Cardiac muscle cell (in vitro differentiated cells and primary cell): ENCODE results near the gene KRT6B. TPM values are rescaled to one million over a fixed set of nuclear protein-coding genes. Genes with fewer than 3 reads are reported as not detected.
"Not testable (repeated sequence)": the region's sequence is repeated elsewhere in the genome, so short reads cannot be mapped to it uniquely, and the experiment has no call there.

ENCODE experiments used
- DNase-seq, 2 donors: peaks; one replicate each; pipeline versions ENCODE4 v3.0.0 to v3.0.0-alpha.2; 2010 to 2017; ENCODE audit warnings: low read depth in 1 of 2, low spot score in 1 of 2
- H3K27ac ChIP-seq: fragments of 200-600 bp; sonication (generic); 2 replicates; pipeline ENCODE4 v1.5.1; 2016
- H3K27me3 ChIP-seq: fragments of 200-600 bp; sonication (generic); 2 replicates; pipeline ENCODE4 v1.6.0; 2016; ENCODE audit warnings: control low read depth
- H3K36me3 ChIP-seq: fragments of 200-600 bp; sonication (generic); 2 replicates; pipeline ENCODE4 v1.5.1; 2016; ENCODE audit warnings: control low read depth
- H3K4me1 ChIP-seq: fragments of 200-600 bp; sonication (generic); 2 replicates; pipeline ENCODE4 v1.8.1; 2017; ENCODE audit warnings: low read depth, mild to moderate bottlenecking, mixed run types
- H3K4me3 ChIP-seq: fragments of 200-600 bp; sonication (generic); 2 replicates; pipeline ENCODE4 v1.5.1; 2016; ENCODE audit warnings: mild to moderate bottlenecking
- H3K9me3 ChIP-seq: fragments of 200-600 bp; sonication (generic); 2 replicates; pipeline ENCODE4 v1.5.1; 2017; ENCODE audit warnings: low read depth, mild to moderate bottlenecking, control low read depth
- polyA plus RNA-seq: library from polyadenylated mRNA; unstranded; fragments of >200 nt; fragmentation: Nextera tagmentation; extraction: Ambion mirVana; gene quantifications from 2 replicates; pipeline ENCODE4 v1.2.1, GENCODE V29; 2016
- total RNA-seq: library from RNA; depleted of rRNA; stranded (reverse); fragments of >200 nt; gene quantifications from 2 replicates; pipeline ENCODE4 v1.2.3, GENCODE V29; 2016
- TF ChIP-seq, protein P1 (sequence below): IDR thresholded peaks from 2 replicates; pipeline ENCODE4 v1.5.1; 2012; ENCODE audit warnings: low read depth, mild to moderate bottlenecking, low read length

Gene KRT6B
- total and polyA plus RNA-seq, 2 experiments from 2014 or later, result 0.13 TPM; not detected in 1

DNA sequence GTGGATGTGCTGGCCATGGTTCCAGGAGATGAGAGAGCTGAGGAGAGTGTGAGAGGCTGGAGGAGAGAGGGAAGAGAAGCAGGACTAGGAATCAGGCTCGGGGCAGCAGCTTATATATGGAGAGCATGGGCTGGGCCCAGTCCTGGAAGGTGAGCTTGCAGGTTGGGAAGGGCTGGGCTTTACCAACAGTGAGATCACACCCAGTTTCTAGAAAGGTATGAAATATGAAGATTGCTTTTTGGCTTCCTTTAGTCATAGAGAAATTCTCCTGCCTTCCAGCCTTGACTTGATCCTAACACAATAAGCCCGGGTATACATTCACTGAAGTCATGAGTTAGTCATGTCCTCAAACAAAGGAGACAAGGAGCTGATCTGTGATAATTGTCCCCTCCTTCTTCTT, 41.2 kb upstream of the KRT6B start, which contains the start of gene KRT6A:
Gene KRT6A (minus strand): TSS at position 86 of the 400 bp plus-strand sequence. CDS start 69 bp downstream, at position 17.
- TF ChIP-seq, protein P1, sequence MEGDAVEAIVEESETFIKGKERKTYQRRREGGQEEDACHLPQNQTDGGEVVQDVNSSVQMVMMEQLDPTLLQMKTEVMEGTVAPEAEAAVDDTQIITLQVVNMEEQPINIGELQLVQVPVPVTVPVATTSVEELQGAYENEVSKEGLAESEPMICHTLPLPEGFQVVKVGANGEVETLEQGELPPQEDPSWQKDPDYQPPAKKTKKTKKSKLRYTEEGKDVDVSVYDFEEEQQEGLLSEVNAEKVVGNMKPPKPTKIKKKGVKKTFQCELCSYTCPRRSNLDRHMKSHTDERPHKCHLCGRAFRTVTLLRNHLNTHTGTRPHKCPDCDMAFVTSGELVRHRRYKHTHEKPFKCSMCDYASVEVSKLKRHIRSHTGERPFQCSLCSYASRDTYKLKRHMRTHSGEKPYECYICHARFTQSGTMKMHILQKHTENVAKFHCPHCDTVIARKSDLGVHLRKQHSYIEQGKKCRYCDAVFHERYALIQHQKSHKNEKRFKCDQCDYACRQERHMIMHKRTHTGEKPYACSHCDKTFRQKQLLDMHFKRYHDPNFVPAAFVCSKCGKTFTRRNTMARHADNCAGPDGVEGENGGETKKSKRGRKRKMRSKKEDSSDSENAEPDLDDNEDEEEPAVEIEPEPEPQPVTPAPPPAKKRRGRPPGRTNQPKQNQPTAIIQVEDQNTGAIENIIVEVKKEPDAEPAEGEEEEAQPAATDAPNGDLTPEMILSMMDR, result no peak
- no peak within 1 kb of the TSS for H3K4me3 ChIP-seq
- no peaks in the 10 kb centered on the region for H3K36me3 ChIP-seq
- H3K27me3 ChIP-seq, result peaks cover 3% of the 10 kb centered on the region
- H3K27ac ChIP-seq, result no peak within 1 kb of the TSS
- no peak for DNase-seq
- no peaks in the 10 kb centered on the region for H3K9me3 ChIP-seq
- peaks cover 7% of the 10 kb centered on the region for H3K4me1 ChIP-seq

DNA sequence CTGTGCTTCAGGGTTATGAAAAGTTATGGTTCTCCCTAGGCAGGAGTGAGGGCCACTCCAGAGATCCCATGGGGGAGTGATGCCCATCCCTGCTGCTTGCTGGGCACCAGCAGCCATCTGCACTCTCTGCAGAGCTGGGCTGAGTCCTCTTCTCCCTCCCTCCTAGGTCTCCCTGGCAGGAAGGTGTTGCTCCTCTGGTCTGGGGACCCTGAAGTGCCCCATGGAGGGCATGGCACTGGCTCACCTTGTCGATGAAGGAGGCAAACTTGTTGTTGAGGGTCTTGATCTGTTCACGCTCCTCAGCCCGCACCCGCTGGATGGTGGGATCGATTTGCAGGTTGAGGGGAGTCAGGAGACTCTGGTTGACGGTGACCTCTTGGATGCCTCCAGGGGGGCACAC, 40.5 kb upstream of the KRT6B start:
- not testable (repeated sequence) for H3K27me3 ChIP-seq, H3K27ac ChIP-seq, DNase-seq, H3K4me1 ChIP-seq, H3K36me3 ChIP-seq, H3K9me3 ChIP-seq, H3K4me3 ChIP-seq

DNA sequence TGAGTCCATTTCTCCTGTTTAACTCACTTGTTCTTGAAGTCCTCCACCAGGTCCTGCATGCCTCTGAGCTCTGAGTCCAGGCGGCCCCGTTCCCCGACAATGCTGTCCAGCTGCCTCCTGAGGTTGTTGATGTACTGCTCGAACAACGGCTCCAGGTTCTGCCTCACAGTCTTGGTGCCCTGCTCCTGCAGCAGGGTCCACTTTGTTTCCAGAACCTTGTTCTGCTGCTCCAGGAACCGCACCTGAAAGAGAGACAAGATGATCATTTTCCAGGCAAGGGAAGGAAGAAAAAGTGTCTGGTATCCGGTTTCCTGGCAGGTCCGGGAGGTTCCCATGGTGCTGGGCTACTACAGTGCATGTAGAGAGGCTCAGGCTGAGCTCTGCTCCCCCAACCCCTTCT, 39.5 kb upstream of the KRT6B start:
- not testable (repeated sequence) for H3K27me3 ChIP-seq, H3K9me3 ChIP-seq, H3K4me3 ChIP-seq, DNase-seq, H3K27ac ChIP-seq, H3K4me1 ChIP-seq, H3K36me3 ChIP-seq

DNA sequence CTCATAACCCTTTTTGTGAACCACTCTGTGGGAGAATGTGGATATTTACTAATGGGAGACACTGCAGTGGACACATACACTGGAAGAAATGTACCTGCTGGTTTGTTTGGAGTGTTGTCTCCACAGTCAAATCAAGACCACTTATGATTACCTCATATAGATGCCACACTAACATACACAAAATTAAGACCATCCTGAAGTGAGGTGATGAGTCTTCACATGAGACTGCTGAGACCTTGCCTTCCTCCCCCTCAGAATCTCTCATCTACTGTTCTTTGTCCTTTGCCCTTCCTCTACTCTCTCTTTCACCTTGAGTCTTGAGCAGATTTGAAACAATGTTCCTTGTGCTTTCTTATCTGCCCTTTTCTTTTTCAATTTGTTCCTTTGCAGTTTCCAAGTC, 36.8 kb upstream of the KRT6B start:
- Histone ChIP-seq H3K27ac (no peak overlapping the region), H3K36me3 (no peaks in the 10 kb centered on the region), H3K4me3 (no peak overlapping the region), H3K4me1 (no peaks in the 10 kb centered on the region), H3K9me3 (no peaks in the 10 kb centered on the region), H3K27me3 (peaks cover 3% of the 10 kb centered on the region)
- TF ChIP-seq, protein P1, result no peak
- no peak for DNase-seq

DNA sequence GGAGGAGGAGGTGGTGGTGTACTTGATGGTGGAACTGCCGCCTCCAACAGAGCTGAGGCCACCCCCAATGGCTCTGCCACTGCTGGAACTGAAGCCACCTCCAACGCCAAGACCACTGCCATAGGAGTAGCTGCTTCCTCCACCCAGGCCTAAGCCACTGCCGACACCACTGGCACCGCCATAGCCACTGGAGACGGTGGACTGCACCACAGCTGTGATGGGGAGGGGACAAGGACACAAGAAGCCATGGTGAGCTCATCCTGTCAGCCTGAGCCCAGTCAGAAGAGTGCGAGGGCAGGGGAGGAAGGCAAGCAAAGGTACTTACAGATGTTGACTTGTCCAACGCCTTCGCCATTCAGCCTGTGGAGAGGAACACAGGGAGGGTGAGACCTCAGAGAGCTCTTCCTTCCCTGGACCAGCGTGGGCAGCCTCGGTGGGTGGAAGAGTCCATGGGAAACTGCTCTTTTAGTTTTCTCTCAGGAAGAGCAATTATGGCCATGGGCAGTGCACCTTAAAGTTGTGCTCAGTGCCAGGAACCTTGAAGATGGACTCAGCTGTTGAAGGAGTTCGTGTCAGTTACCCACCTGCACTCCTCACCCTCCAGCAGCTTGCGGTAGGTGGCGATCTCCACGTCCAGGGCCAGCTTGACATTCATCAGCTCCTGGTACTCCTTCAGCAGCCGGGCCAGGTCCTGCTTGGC, 35.9 kb upstream of the KRT6B start:
- not testable (repeated sequence) for H3K9me3 ChIP-seq, H3K27me3 ChIP-seq, H3K36me3 ChIP-seq, H3K27ac ChIP-seq, DNase-seq, H3K4me1 ChIP-seq, H3K4me3 ChIP-seq

DNA sequence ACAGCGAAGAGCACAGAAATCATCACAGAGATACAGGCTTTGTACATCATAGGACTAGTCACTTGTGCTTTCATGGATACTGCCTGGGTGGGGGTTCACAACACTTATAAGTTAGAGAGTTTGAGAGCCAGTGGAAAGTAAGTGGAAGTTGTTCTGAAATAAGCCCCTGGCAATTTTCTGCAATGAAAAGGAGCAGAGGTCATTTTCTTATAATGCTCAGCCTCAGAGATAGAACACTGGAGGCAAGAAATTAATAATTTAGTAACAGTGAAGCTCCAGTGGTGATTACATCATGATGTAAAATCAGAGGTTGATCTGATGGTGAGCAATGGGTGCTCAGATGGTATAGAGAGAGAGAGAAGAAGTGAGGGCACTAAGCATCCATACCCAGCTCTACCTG, 35.3 kb upstream of the KRT6B start:
- Histone ChIP-seq H3K27me3 (peaks cover 3% of the 10 kb centered on the region), H3K36me3 (no peaks in the 10 kb centered on the region), H3K4me3 (no peak overlapping the region), H3K9me3 (no peaks in the 10 kb centered on the region), H3K4me1 (no peaks in the 10 kb centered on the region), H3K27ac (no peak overlapping the region)
- TF ChIP-seq, protein P1, result no peak
- no peak for DNase-seq

DNA sequence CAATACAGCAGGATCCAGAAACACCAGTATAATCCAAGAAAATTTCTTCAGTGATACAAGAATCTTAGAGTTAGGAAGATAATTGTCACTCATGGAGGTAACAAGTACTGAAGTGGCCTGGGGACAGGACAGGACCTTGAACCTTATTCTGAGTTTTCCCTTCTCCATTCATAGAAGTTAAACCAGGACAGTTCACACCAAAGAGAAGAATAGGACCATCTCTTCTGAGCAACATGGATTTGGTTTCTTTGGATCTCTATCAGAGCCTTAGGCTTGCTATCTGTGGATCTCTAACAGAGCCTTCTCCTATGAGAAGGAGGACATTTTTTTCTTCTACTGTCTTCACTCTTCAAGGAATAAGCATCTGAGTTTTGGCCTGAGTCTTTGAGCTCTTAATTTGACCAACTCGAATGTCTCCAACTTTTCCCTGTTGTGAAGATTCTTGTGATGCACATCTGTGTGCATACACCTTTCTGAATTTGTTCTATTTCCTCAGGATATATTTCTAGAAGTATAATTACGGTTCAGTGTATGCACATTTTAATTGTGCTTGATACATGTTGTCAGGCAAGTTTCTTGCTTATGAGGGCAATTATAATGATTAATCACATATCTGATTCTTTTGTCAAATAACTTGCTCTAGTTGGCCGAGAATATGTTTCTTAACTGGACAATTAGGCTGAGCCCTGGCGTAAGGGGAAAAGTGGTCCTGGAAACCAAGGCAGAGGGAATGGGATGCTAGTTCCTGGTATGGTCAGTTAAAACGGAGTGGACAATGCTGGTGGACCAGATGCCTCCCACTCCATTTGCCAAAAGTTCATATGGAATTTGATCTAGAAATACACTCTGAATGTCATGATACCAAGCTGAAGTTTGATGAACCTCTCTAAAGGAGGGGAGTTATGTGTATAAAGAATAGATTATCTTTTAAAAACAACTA, 34.5 kb upstream of the KRT6B start:
- H3K27me3 ChIP-seq, result peaks cover 3% of the 10 kb centered on the region
- no peak overlapping the region for H3K27ac ChIP-seq
- DNase-seq, result no peak
- no peaks in the 10 kb centered on the region for H3K4me1 ChIP-seq
- H3K36me3 ChIP-seq, result no peaks in the 10 kb centered on the region
- H3K4me3 ChIP-seq, result no peak overlapping the region
- TF ChIP-seq, protein P1, result no peak
- no peaks in the 10 kb centered on the region for H3K9me3 ChIP-seq
